Germinal center (tissue), 1 donor: ENCODE data around the gene SPDYE4.
"Not testable (repeated sequence)": the region's sequence is repeated elsewhere in the genome, so short reads cannot be mapped to it uniquely, and the experiment has no call there.

ENCODE experiments used
- DNase-seq: peaks from one replicate; pipeline ENCODE4 v3.0.0; 2012; ENCODE audit warnings: mixed read lengths, low spot score

Gene SPDYE4, protein sequence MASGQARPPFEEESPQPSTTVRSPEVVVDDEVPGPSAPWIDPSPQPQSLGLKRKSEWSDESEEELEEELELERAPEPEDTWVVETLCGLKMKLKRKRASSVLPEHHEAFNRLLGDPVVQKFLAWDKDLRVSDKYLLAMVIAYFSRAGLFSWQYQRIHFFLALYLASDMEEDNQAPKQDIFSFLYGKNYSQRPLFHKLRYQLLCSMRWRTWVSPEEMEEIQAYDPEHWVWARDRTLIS

DNA sequence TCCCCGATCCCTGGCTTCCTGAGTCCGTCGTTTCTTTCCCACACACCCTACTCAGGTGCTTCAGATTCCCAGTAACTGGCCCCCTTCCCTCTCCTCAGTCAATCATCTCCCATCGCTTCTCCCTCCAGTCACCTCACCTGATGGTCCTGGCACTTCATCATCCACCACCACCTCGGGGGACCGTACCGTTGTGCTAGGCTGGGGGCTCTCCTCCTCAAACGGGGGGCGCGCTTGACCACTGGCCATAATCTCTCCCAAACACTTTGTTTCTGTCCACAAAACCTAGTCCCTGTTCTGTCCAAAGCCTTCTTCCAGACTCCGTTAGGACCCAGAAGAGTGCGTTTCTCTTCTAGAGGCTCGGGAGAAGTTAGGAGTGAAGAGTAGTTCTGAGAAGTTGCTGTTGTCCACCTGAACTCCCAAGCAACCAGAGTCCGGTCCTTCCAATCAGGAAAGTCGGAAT, at the start of gene SPDYE4:
TSS of gene SPDYE4 (minus strand) at position 410 of the 460 bp plus-strand sequence. CDS start at position 246, 164 bp downstream.
- DNase-seq = no peak

DNA sequence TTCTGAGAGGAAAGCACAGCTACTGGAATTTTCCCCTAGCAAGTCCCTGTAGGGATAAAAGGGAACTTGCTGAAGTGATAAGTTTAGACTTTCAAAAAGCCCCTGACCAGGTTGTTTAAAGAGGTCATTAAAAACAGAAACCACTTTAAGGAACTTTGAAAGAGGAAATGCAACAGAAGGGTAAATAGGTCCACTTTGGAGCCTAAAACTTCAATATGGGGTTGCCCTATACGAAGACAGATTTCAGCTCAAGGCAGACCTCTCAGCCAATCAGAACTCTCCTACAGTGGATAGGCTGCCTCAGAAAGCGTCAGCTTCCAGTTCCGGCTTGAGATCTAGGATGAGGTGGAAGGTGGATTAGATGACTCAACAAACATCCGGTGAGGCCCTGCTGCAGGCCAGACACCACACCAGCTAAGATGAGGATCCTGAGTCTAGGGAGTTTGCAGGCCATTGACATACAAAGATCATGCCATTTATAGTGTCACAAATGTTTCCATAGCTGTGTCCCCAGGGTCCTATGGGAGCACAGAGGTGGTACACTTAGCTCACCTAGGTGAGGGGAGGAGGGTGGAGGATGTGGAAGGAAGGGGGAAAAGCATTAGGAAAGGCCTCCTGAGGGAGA, 48.7 kb upstream of the SPDYE4 start:
- DNase-seq = peak; percentile 83

DNA sequence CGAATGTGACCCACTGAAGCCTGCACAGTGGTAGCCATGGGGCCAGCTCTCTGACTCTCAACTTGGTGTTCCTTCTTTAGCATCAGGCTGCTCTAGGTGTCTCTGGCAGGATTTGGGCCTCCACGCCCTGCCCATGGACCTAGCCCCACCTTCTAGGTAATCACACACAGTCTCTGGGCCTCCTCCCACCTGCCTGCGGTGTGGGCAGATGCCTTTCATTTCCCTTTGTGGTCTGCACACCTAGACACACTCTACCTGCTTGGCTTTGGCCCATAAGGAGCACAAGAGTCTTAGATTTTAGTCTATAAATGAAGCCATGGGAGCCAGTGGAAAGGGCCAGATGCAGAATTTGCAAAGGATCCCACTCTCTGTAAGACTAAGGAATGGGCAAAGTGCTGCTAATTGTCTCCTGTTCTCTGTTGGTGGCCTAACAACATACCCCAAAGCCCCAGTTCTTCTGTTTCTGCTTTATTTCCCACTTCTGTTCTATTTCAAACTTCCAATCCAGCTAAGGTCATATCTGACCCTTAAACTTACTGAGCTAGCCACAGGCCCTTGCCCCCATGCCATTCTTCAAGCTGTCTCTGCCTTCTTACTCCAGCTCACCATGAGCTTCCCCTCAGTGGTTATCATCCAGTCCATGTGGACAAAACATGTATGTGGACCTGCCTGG, 48.0 kb upstream of the SPDYE4 start:
- DNase-seq = peak; percentile 14

DNA sequence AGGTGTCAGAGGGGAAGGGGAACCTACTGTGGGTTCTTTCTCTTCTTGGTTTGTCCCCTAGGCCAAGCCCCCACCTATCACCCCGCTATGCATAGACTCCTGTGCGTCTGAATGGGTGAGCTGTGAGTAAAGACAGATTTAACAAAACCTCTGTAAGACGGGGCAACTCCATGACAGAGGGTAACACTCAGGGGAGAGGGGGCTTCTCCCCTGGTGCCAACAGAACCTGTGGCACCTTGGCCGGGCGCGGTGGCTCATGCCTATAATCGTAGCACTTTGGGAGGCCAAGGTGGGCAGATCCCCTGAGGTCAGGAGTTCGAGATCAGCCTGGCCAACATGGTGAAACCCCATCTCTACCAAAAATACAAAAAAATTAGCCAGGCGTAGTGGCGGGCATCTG, 47.0 kb upstream of the SPDYE4 start:
- not testable (repeated sequence) for DNase-seq

DNA sequence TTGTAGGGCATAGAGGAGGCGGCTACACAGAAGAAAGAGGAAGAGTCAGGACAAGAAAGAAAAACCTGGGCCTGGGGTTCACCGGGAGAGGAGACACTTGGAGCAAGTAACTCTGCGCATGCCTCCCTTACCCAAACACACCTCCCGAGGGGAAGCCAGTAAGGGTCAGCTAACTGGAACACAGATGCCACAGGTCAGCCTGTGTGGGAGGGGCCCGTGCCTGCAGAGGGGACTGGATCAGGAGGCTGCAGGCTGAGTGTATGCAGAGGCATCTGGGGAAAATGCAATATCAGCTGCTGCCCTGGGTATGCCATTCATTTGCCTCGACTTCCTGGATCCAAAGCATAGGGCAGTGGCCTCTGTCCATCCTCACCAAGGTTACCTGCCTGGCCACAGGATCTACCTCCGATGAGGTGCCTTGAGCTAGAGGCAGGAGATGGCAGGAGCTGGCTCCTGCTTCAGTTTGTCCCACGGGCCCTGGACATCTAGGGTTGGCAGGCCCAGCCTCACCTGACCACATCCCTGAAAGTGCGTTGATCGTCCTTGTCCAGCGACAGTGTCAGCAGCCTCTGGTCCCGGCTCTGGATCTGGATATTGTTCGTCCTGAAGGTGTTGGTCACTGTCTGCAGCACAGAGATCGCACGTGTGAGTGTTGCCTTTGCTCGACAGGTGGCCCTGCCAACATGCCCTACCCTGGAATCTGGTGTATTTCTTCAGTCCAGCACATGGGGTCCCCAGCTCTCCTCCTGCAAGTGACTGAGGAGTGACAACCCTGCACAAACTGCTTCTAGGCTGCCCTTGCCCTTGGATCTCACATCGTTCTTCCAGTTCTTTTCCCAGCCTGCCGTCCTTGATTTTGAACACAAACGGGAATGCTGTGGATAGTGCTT, 45.4 kb upstream of the SPDYE4 start:
- DNase-seq = no peak

DNA sequence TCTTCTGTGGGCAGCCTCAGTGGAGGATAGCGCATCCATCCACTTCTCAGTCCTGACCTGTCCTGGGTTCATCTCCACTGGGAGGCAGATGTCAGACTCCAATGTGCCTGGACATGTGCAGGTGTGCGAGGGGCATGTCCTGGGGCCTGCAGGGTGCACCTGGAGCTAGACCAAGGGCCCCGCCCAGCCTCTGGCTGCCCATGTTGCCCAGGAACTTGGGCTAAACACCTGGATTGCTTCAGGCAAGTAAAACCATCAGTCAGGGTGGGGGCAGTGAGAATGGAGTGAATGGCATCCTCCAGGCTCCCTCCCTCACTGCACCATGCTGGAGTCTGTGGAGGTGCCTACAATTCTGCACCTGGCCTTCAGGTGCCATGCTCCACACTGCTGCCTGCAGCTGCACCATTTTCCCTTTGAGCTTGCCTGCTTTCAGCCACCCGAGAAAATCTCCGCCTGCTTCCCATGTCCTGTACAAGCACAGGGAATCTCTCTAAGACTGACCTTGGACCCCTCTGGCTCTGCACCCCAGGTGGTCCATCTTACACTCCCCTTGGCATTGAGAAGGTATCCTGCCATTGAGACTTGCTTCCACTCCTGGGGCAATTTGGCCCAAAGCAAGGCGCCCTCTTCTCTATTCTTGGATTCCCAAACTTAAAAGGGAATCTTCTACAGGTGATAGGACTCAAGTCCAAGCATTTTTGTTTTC, 42.9 kb upstream of the SPDYE4 start:
- DNase-seq = no peak

DNA sequence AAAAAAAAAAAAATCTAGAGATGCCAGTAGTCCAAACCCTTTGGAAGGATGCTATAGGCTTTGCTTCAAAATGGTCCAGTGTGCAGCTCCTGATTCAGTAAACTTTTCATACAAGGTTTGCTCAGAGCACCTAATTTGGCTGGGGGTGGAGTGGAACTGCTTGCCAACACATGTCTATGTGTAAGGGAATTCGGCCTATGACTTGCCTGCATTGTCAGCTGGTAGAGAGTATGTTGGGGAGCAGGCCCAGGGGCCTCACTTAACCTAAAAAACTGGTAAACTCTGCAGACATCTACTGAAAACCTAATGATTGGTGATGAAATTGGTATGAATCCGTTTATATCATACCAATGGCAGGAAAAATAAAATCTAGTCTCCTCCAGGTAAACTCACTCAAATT, 42.3 kb upstream of the SPDYE4 start:
- no peak for DNase-seq

DNA sequence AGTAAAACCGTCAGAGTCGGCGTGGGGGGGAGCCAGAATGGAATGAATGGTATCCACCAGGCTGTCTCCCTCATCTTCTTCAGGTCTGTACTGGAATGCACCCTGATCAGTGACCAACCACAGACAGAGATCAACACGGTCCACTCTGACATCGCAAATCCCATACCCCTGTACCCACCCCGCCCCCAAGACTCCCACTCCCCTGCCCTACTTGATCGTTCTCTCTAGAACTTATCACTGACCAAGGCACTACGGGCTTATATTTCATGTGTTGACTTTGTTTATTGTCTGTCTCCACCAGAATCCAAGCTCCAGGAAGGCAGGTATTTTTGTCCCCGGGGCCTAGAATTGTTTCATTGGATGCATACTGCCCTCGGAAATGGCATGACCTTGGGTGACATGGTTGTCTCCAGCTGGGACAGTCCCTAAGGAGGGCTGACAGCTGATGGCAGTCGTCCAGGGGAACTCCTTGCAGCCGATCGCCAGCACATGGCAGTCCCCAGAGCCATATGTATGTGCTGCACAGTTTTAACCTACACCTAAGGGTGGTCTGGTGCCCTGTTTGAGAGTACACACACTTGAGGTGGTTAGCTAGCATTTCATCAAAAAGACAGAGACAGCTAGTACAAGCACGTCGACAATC, 41.3 kb upstream of the SPDYE4 start:
- DNase-seq = no peak

DNA sequence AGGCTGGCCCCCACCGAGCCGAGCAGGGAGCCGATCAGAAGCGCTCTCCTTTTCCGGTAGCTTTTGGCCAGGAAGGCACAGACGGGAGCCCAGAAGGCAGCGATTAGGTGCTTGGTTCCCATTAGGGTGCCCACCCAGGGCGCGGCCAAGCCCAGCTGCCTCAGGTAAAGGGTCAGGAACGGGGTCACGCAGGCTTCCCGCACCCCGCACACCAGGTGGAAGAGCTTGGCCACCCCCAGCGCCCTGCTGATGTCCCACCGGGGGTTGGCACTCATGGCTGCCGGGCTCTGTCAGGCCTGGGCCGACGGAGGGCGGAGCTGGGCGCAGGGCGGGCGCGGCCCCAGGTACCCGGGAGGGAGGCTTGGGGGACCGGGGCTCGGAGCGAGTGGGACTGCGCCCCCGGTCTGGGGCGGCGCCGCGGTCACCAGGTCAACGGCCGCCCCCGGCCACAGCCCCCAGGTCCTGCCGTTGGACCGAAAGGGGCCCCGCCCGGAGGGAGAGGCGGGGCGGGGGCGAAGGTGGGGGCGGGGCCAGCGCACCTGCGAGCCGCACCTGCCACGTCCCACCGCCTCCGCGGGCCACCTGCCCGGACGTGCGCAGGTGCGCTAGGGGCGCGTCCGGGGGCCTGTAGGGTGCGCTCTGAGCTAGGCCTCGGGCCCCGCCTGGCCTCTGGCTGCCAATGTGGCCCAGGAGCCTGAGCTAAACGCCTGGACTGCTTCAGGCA, 40.7 kb upstream of the SPDYE4 start, which contains the start of gene MFSD6L:
TSS of gene MFSD6L (minus strand) at position 520 of the 724 bp plus-strand sequence. CDS start at position 275, 245 bp downstream.
- DNase-seq = no peak

DNA sequence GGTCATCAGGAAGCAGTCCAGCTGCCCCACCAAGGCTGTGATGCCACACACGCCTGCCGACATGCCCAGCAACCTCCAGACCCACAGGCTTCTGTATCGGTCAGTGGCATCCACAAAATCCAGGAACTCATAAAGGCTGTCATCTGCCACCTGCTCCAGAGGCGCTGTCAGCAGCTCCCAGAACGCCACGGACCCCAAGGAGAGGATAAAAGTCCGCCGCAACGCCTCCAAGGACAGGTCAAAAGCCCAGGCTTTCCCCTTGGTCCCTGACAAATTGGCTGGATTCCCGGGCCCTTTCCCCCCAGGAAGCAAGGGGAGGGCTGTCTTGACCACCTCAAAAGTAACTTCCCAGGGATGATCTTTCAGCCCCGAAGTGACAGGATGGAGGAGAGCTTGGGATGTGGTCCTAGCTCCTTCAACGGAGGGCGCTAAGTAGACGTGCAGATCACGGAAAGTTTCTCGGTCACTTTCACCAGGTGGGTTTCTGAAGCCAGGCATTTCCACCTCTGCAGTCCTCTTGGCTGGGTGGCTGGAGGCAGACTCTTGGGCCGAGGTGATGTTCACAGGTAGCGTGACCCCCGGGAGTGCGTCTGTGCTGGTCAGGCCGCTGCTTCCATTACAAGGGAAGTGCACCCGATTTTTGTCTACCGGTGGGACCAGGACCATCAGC, 40.0 kb upstream of the SPDYE4 start:
- DNase-seq = no peak

DNA sequence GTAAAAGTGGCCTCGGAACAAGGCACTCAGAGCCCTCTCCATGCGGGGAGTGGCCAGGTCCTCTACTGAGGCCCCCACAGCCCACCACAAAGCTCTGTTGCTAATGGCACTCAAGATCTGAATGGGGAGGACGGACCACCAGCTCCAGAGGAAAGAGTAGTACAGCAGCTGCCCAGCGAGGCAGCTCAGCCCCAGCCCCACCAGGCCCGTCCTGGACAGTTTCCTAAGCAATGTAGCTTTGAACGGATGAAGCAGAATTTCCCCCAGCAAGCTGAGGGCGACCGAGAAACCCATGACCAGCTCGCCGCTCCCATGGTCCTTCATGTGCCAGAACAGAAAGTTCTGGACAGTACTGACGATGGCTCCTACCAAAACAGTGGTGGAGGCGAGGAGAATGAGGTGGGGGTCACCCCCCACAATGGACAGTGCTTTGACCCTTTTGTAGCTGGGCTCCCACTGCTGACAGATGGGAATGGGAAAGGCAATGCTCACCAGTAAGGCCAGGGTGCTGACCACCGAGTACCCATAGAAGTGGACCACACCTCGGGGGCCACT, 39.4 kb upstream of the SPDYE4 start:
- DNase-seq = no peak

DNA sequence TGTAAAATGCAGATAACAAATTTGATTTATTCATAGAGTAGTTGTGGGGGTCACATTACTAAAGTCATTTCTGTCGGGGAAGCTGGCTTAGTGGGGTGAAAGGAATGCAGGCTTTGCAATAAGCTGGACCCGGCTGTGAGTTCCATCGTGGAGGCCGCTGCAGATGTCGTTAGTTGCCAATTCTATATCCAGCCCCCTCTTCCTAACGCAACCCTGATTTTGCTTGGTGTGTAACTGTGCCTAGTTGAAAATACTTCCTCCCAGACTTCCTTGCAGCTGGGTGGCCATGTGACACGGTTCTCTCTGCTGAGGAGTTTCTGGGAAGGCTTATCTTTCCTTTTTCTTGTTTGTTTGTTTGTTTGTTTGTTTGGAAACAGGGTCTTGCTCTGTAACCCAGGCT, 36.3 kb upstream of the SPDYE4 start:
- DNase-seq = no peak

DNA sequence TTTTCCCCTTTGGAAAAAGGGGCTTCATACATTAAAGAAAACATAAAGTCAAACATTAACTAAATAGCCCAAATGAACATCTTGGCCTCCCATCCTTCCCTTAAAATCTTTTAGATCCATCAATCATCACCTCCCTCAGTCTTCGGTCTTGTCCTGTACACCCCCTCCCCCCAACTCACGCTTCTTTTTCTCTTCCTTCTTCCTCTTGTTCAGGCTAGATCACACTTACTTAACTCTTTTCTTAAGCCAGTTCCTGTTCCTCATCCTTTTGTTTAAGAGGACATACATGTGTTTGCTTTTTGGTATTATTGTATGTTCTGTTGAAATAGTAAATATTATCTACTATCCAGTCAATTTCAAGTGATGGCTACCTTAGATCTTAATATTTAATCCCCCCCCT, 35.3 kb upstream of the SPDYE4 start:
- DNase-seq = no peak

DNA sequence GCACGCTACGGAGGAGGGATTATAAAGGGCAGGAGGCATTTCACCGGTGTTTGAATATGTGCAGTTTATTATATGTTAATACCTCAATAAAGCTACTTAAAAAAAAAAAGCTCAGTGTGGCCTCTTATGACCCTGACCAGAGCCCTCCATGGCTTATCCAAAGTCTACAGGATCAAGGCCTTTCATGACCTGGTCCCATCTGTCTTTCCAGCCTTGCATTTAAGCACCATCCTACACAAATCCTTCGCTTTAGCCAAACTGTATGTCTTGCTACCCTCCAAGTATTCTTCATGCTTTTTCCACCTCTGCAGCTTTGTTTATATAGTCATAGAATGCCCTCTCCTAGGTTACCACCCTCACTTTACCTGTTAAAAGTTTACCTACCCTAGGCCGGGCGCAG, 34.3 kb upstream of the SPDYE4 start:
- DNase-seq = no peak

DNA sequence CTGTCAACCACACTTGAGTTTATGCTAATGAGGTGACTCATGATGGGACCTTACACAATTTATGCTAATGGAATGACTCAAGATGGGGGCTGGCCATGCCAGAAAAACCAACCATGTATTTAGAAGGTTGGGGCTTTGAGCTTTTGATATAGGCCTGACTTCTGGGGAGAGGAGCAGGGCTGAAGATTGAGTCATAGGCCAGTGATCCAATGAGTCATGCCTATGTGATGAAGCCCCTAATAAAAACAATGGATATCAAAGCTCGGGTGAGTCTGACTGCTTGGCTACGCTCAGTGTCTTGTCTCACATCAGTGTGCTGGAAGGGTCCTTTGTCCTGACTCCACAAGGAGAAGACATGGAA, 33.5 kb upstream of the SPDYE4 start:
- no peak for DNase-seq

DNA sequence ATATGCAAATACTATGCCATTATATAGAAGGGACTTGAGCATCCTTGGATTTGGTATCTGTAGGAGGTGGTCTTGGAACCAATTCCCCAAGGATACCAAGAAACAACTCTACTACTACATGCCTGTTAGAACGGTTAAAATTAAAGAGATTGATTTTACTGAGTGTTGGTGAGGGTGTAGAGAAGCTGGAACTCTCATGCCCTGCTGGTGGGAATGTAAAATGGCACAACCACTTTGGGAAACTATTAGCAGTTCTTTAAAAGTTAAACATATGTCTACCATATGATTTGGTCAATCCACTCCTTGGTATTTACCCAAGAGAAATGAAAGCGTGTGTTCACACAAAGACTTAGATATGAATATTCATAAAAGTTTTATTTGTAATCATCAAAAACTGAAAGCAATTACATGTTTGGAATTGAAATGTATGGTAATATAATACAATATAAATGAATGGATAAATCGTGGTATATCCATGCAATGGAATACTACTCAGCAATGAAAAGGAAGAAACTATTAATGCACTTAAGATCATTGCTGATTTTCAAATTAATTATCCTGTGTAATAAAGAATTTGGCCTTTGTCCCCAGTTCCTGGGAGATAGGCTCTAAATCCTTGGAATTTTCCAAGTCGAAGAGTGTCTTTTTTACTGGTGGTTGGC, 33.0 kb upstream of the SPDYE4 start:
- DNase-seq = no peak

DNA sequence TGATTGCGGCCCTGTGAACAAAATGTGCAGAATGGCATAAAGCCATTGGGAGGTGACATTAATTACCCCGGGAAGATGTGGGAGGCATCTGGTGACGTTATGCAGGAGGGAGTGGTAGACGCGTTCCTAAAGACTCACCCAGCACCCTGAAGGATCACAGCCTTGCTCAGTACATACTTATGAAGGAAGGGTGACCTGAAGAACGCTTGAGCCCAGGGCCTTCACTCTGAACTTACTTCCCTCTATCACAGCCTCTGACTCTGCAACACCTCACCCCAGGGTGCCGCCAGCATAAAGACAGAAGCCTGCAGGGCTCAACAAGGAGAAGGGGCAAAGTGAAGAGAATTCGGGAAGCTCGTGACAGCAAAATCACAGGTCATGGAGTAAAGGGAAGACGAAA, 31.4 kb upstream of the SPDYE4 start:
- DNase-seq = no peak

DNA sequence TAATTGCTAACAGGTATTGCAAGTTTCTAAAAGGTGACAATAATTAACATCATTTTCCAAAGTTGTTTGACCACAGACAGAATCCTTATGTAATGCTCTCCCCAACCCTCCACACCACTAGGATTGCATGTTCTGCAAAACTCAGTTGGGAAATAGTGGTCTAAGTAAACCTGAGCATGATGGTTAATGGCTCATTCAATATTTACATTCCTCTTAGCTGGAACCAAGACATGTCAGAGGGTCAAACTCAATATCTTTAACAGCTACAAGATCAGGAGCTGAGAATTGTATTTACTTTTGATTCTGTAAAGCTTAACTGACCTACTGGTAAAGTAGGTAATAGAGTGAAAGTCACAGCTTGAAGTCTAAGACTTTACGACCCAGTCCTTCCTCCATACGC, 30.7 kb upstream of the SPDYE4 start:
- DNase-seq = no peak
